ENCODE measurements around the gene TNNC1.

The TNNC1 gene

DNA sequence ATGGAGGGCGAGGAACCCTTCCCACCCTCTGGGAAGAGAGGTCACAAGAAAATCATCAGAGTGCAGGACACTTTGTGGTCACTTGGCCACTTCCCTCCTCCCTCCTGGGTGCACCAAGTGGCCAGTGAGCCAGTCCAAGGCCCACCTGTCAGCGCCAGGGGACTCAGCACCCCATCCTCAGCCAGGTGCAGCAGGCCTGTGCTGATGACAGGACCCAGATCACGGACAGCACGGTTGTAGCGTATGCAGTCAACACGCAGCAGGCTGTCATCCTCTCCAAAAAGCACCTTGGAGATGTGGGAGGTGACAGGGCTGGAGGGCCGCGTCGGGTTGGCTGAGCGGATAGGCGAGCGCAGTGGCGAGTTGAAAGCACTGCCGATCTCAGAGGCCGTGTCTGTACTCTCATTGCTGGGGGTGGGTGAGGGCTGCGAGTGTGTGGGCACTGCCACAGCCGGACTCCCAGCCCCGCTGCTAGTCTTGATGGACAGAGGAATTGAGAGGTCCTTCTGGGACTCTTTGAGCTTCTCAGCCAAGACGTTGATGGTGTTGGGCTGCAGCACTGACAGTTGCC is 50.5 kb downstream of the TNNC1 start:
- H3K4me3 ChIP-seq (replicated peaks; ENCODE audit: low read depth, low read length): no peak overlapping the region
- no peak for DNase-seq (ENCODE audit: low read depth)
- TF ChIP-seq, protein P1, sequence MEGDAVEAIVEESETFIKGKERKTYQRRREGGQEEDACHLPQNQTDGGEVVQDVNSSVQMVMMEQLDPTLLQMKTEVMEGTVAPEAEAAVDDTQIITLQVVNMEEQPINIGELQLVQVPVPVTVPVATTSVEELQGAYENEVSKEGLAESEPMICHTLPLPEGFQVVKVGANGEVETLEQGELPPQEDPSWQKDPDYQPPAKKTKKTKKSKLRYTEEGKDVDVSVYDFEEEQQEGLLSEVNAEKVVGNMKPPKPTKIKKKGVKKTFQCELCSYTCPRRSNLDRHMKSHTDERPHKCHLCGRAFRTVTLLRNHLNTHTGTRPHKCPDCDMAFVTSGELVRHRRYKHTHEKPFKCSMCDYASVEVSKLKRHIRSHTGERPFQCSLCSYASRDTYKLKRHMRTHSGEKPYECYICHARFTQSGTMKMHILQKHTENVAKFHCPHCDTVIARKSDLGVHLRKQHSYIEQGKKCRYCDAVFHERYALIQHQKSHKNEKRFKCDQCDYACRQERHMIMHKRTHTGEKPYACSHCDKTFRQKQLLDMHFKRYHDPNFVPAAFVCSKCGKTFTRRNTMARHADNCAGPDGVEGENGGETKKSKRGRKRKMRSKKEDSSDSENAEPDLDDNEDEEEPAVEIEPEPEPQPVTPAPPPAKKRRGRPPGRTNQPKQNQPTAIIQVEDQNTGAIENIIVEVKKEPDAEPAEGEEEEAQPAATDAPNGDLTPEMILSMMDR (IDR thresholded peaks at IDR 0.05; ENCODE audit: low read length, missing control alignments): no peak

DNA sequence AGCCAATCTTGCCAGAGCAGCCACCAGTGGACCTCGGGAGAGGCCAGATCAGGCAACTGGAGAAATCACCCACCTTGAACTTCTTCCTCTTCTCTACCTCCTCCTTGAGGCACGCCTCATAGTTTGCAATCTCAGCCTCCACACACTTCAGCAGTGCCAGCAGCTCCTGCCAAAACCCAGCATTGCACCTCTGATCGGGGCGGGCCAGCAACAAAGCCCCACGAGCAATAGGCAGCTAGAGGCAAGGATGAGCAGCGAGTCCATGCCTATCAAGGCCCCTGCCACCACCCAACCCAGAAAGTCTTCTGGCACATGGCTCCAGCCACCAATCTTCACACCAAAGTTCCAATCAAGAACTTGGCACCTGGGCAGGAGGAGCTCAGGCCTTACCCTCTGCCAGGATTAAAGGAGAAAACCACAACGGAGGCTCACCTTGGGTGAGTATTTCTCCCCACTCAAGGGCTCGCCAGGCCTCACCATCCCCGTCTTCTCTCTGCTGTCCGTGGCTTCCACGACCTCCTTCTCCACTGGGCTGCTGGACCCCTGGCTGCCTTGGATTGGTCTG is 51.1 kb downstream of the TNNC1 start:
- DNase-seq (ENCODE audit: low read depth): no peak
- TF ChIP-seq, protein P1 (IDR thresholded peaks at IDR 0.05; ENCODE audit: low read length, missing control alignments): no peak
- H3K4me3 ChIP-seq (replicated peaks; ENCODE audit: low read depth, low read length): no peak overlapping the region

DNA sequence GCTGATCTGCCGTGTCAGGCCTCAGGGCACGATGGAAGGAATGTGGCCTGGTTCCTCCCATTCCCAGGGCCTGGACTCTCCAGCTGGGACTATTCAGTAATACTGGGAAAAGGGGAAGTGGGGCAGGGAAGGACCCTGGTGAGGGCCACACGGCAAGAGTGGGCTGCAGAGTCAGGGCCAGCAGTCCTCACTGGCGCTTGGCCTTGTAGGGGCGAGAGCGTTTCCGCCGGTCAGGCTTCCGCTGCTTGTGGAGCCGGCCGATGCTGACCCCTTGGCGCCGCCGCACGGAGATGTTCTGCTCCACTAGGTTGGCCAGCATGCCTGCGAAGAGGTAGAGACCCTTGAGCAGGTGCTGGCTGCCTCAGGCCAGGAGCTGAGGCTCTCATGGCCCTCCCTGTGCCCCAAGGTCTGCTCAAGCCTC is 51.7 kb downstream of the TNNC1 start:
- TF ChIP-seq, protein P1 (IDR thresholded peaks at IDR 0.05; ENCODE audit: low read length, missing control alignments): no peak
- no peak overlapping the region for H3K4me3 ChIP-seq (replicated peaks; ENCODE audit: low read depth, low read length)
- DNase-seq (ENCODE audit: low read depth): no peak

DNA sequence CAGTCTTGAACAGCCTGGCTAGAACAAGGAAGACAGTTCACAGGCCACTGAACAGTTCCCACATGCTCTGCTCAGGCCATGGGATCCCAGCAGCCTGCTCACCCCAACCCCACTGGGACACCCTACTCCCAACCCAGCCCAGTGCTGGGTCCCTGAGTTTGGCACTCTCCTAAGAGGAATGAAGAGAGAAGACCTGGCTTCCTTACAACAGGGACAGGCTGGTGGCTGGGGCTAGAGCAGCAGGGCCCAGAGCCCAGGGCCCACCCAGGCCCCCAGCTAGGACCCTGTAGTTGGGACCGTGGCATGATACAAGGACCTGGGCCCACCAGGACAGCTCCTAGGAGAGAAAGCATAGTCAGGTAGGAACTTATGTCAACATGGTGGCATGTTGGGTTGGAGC is 52.3 kb downstream of the TNNC1 start:
- no peak for DNase-seq (ENCODE audit: low read depth)
- TF ChIP-seq, protein P1 (IDR thresholded peaks at IDR 0.05; ENCODE audit: low read length, missing control alignments): no peak
- H3K4me3 ChIP-seq (replicated peaks; ENCODE audit: low read depth, low read length): no peak overlapping the region
